Gastroesophageal sphincter (tissue), 4 donors: Measurements from ENCODE around the gene GRM4. TPM values are rescaled to one million over a fixed set of nuclear protein-coding genes. Genes with fewer than 3 reads are reported as not detected.

Experiments used
- ATAC-seq: fragments of 150-250 bp; one replicate; pipeline ENCODE4 v1.9.1; 2016; ENCODE audit warnings: mild to moderate bottlenecking, moderate library complexity
- H3K27ac ChIP-seq, 4 donors: fragments of 200-600 bp; sonication (generic) in 3 of 4; 1 replicate in 3 of 4; 2 replicates in 1 of 4; pipeline ENCODE4 v1.5.1; 2016 to 2019
- H3K27me3 ChIP-seq: fragments of 200-600 bp; sonication (generic); one replicate; pipeline ENCODE4 v1.5.1; 2019
- H3K36me3 ChIP-seq, 2 donors: fragments of 200-600 bp; sonication (generic); one replicate each; pipeline ENCODE4 v1.5.1; 2019; ENCODE audit warnings: control low read depth in 1 of 2
- H3K4me1 ChIP-seq, 3 donors: fragments of 200-600 bp; sonication (generic); 1 replicate in 2 of 3; 2 replicates in 1 of 3; pipeline ENCODE4 v1.5.1; 2016 to 2019; ENCODE audit warnings: control low read depth in 2 of 3
- H3K4me3 ChIP-seq, 2 donors: fragments of 200-600 bp; sonication (generic); one replicate each; pipeline ENCODE4 v1.5.1; 2019; ENCODE audit warnings: mild to moderate bottlenecking in 1 of 2, moderate library complexity in 1 of 2
- H3K9me3 ChIP-seq, 3 donors: fragments of 200-600 bp; sonication (generic); one replicate each; pipeline ENCODE4 v1.5.1; 2017 to 2019; ENCODE audit warnings: control low read depth in 2 of 3
- EP300 ChIP-seq: sonication (generic); formaldehyde crosslinking; IDR thresholded peaks from one replicate; pipeline ENCODE4 v1.6.1; 2017; ENCODE audit warnings: antibody characterized with exemption, mild to moderate bottlenecking
- POLR2A ChIP-seq, 2 donors: fragments of 450-650 bp; IDR thresholded peaks; one replicate each; pipeline ENCODE4 v1.6.1; 2017; ENCODE audit warnings: antibody characterized with exemption in 2 of 2, mild to moderate bottlenecking in 2 of 2, moderate library complexity in 1 of 2
- POLR2AphosphoS5 ChIP-seq: sonication (generic); formaldehyde crosslinking; IDR thresholded peaks from one replicate; pipeline ENCODE4 v1.6.1; 2017; ENCODE audit warnings: antibody characterized with exemption
- WGBS, 2 donors: methylation state at CpG; one replicate each; pipeline ENCODE4 v1.1.5; 2018; ENCODE audit warnings: low coverage in 1 of 2; 5-methylcytosine and 5-hydroxymethylcytosine counted together
- total RNA-seq, 4 donors: library from RNA; depleted of rRNA; stranded (reverse); fragments of >200 nt; gene quantifications; one replicate each; pipeline ENCODE4 v1.1.0, GENCODE V29; 2016
- TF ChIP-seq, protein P1 (sequence below), 4 experiments: fragments of 200-600 bp in 2 of 4; fragments of 450-650 bp in 2 of 4; sonication (generic) in 1 of 4; IDR thresholded peaks; one replicate each; pipeline ENCODE4 v1.5.1; 2017 to 2019; ENCODE audit warnings: antibody characterized with exemption in 4 of 4, mild to moderate bottlenecking in 2 of 4, moderate library complexity in 2 of 4

GRM4 gene
- total RNA-seq, 4 donors from 2014 or later, result not detected

- Histone ChIP-seq H3K9me3 (no peaks in the 10 kb centered on the region), H3K36me3 (no peaks in the 10 kb centered on the region), H3K27ac (no peak overlapping the region), H3K4me1 (no peaks in the 10 kb centered on the region), H3K4me3 (no peak overlapping the region), H3K27me3 (peaks cover 6% of the 10 kb centered on the region)
- no peak for TF ChIP-seq EP300
- no peak for TF ChIP-seq POLR2A (IDR thresholded peaks at IDR 0.05)
- no peak for TF ChIP-seq POLR2AphosphoS5
- TF ChIP-seq, protein P1, sequence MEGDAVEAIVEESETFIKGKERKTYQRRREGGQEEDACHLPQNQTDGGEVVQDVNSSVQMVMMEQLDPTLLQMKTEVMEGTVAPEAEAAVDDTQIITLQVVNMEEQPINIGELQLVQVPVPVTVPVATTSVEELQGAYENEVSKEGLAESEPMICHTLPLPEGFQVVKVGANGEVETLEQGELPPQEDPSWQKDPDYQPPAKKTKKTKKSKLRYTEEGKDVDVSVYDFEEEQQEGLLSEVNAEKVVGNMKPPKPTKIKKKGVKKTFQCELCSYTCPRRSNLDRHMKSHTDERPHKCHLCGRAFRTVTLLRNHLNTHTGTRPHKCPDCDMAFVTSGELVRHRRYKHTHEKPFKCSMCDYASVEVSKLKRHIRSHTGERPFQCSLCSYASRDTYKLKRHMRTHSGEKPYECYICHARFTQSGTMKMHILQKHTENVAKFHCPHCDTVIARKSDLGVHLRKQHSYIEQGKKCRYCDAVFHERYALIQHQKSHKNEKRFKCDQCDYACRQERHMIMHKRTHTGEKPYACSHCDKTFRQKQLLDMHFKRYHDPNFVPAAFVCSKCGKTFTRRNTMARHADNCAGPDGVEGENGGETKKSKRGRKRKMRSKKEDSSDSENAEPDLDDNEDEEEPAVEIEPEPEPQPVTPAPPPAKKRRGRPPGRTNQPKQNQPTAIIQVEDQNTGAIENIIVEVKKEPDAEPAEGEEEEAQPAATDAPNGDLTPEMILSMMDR (IDR thresholded peaks at IDR 0.05), result no peak
- 46% methylated on average over 4 of the region's 4 CpGs; no CpG with 5 or more reads in 1 of the 2 donors for WGBS, 2 donors
- ATAC-seq, result no peak
Observed at GRCh38 chr6:34170346-34170745, 24.5 kb upstream of the GRM4 start.

GRCh38 chr6:34169897-34170296 is 24.0 kb upstream of the GRM4 start:
- Histone ChIP-seq H3K27me3 (peaks cover 6% of the 10 kb centered on the region), H3K9me3 (no peaks in the 10 kb centered on the region), H3K4me1 (no peaks in the 10 kb centered on the region), H3K4me3 (no peak overlapping the region), H3K36me3 (no peaks in the 10 kb centered on the region), H3K27ac (no peak overlapping the region)
- TF ChIP-seq EP300, result no peak
- TF ChIP-seq, protein P1 (IDR thresholded peaks at IDR 0.05), result no peak
- no peak for TF ChIP-seq POLR2AphosphoS5
- no peak for TF ChIP-seq POLR2A (IDR thresholded peaks at IDR 0.05)
- 100% methylated on average over 1 of the region's 1 CpG for WGBS, 2 donors
- ATAC-seq, result no peak

DNA sequence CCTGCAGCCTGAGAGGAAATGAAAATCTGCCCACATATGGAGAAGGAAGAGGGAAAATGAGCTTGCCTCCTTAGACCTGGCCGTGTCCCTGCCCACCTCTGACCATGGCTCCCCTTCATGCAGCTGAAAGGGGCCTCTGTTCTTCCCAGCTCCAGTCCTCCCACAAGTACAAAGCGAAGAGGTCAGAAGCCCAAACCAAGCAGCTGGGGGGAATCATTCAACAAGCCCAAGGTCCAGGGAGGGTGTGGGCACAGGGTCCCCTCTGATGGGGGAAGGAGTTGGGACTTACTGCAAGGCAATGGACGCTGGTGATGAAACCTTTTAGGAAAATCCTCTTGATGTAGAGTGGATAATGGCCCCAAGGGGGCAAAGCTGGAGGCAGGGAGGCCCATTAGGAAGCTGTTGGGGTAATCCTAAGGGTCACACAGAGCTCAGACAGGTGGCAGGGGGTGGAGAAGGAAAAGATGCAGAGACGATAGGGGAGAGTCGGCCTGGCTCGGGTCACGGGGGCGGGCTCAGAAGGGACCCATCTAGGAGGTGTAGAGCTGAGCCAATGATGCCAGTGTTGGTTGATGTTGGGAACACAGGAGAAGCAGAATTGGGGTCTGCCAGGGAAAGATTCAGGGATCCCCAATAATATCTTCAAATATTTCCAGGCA is 16.1 kb upstream of the GRM4 start:
- no peak for ATAC-seq
- TF ChIP-seq POLR2AphosphoS5 (no peak), EP300 (no peak), POLR2A (IDR thresholded peaks at IDR 0.05) (no peak)
- TF ChIP-seq, protein P1 (IDR thresholded peaks at IDR 0.05), result no peak
- Histone ChIP-seq H3K9me3 (peaks cover 0 to 25% (median 0%) of the 10 kb centered on the region in 3 donors), H3K36me3 (no peaks in the 10 kb centered on the region), H3K4me3 (no peak overlapping the region), H3K27me3 (peaks cover 8% of the 10 kb centered on the region), H3K27ac (no peak overlapping the region), H3K4me1 (no peaks in the 10 kb centered on the region)
- WGBS, 2 donors, result 40 to 46% methylated on average over 3 to 6 of the region's 8 CpGs

DNA sequence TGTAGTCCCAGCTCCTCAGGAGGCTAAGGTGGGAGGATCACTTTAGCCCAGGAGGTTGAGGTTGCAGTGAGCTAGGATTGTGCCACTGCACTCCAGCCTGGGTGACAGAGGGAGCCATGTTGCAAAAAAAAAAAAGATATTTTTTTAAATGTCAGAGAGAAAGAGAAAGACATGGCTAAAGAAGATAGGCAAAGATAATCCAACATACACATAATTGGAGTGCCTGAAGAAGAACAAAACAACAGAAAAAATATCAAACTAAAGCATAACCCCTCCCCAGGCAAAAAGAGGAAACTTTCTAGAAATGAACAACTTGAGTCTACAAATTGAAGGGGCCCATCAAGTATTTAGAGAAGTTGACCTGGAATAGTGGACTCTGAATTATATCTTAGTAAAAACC is 14.0 kb upstream of the GRM4 start:
- H3K27me3 ChIP-seq, result peaks cover 28% of the 10 kb centered on the region
- peaks cover 0 to 3% (median 1%) of the 10 kb centered on the region in 3 donors for H3K4me1 ChIP-seq
- H3K4me3 ChIP-seq, result no peak overlapping the region
- ATAC-seq, result no peak
- H3K27ac ChIP-seq, result no peak overlapping the region
- TF ChIP-seq, protein P1 (IDR thresholded peaks at IDR 0.05), result no peak
- TF ChIP-seq EP300 (no peak), POLR2AphosphoS5 (no peak), POLR2A (IDR thresholded peaks at IDR 0.05) (no peak)
- H3K9me3 ChIP-seq, result peaks cover 0 to 25% (median 0%) of the 10 kb centered on the region in 3 donors
- no peaks in the 10 kb centered on the region for H3K36me3 ChIP-seq

GRCh38 chr6:34158876-34159275 is 13.0 kb upstream of the GRM4 start:
- ATAC-seq, result no peak
- peaks cover 38% of the 10 kb centered on the region for H3K27me3 ChIP-seq
- H3K27ac ChIP-seq, result no peak overlapping the region
- no peaks in the 10 kb centered on the region for H3K36me3 ChIP-seq
- no peak for TF ChIP-seq POLR2AphosphoS5
- no peak for TF ChIP-seq POLR2A (IDR thresholded peaks at IDR 0.05)
- TF ChIP-seq EP300, result no peak
- TF ChIP-seq, protein P1 (IDR thresholded peaks at IDR 0.05), result no peak
- no peak overlapping the region for H3K4me3 ChIP-seq
- WGBS, 2 donors, result 75 to 100% methylated on average over 3 of the region's 3 CpGs
- peaks cover 0 to 11% (median 6%) of the 10 kb centered on the region in 3 donors for H3K4me1 ChIP-seq
- H3K9me3 ChIP-seq, result peaks cover 0 to 25% (median 0%) of the 10 kb centered on the region in 3 donors
